Stomach (tissue), 4 donors: Measurements from ENCODE around the gene CCDC12.

ENCODE experiments used
- EP300 ChIP-seq: sonication (generic); formaldehyde crosslinking; IDR thresholded peaks from one replicate; pipeline ENCODE4 v1.6.1; 2017; ENCODE audit warnings: antibody characterized with exemption
- TF ChIP-seq, protein P1 (sequence below), 7 experiments: fragments of 450-650 bp in 4 of 7; fragments of 200-600 bp in 3 of 7; sonication (generic) in 3 of 7; IDR thresholded peaks; one replicate each; pipeline ENCODE4 v1.5.1; 2016 to 2019; ENCODE audit warnings: antibody characterized with exemption in 7 of 7, control low read depth in 2 of 7, mild to moderate bottlenecking in 1 of 7

DNA sequence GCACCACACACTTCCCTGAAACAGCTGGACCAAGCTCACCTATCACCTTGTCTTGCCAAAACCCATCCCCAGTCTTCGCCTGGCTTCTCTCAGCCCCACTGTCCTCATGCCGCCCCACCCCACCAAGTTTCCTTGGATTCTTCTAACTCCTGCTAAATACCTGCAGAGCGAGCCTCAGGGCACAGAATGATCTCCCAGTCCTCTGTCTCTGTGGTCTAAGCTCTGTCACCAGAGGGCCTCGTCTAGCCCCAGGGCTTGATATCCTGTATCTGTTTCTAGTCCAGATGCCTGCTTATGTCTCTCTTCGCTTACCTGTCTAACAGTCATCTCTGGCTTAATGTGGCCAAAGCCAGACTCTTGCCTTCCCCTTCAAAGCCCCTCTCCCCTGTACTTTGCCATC is 9.7 kb downstream of the CCDC12 start:
- TF ChIP-seq, protein P1, sequence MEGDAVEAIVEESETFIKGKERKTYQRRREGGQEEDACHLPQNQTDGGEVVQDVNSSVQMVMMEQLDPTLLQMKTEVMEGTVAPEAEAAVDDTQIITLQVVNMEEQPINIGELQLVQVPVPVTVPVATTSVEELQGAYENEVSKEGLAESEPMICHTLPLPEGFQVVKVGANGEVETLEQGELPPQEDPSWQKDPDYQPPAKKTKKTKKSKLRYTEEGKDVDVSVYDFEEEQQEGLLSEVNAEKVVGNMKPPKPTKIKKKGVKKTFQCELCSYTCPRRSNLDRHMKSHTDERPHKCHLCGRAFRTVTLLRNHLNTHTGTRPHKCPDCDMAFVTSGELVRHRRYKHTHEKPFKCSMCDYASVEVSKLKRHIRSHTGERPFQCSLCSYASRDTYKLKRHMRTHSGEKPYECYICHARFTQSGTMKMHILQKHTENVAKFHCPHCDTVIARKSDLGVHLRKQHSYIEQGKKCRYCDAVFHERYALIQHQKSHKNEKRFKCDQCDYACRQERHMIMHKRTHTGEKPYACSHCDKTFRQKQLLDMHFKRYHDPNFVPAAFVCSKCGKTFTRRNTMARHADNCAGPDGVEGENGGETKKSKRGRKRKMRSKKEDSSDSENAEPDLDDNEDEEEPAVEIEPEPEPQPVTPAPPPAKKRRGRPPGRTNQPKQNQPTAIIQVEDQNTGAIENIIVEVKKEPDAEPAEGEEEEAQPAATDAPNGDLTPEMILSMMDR (IDR thresholded peaks at IDR 0.05), result no peak
- no peak for TF ChIP-seq EP300
